ENCODE data around the gene USH2A.

DNA sequence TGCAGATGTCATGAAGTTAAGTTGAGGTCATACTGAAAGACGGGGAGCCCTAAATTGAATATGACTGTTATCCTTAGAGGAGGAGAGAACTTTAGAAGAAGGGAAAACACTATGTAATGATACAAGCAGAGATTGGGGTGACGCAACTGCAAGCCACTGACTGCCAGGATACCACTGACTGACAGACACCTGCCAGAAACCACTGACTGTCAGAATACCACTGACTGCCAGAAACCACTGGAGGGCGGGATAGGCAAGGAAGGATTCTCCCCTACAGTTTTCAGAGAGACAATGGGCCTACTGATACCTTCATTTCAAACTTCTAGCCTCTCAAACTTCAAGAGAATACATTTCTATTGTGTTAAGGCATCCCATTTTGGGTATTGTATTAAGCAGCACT lies 388.7 kb downstream of the USH2A start:
- TF ChIP-seq CTCF (IDR thresholded peaks at IDR 0.05) (no peak), POLR2AphosphoS5 (IDR thresholded peaks at IDR 0.05) (no peak), EP300 (IDR thresholded peaks at IDR 0.05) (no peak)
